DMS53 (cell line): ENCODE data around the gene LONRF3.
"Not testable (repeated sequence)": the region's sequence is repeated elsewhere in the genome, so short reads cannot be mapped to it uniquely, and the experiment has no call there.

Source experiments
- DNase-seq: peaks from one replicate; lab custom pipeline; 2025; lab: John Stamatoyannopoulos, UW

LONRF3 gene

DNA sequence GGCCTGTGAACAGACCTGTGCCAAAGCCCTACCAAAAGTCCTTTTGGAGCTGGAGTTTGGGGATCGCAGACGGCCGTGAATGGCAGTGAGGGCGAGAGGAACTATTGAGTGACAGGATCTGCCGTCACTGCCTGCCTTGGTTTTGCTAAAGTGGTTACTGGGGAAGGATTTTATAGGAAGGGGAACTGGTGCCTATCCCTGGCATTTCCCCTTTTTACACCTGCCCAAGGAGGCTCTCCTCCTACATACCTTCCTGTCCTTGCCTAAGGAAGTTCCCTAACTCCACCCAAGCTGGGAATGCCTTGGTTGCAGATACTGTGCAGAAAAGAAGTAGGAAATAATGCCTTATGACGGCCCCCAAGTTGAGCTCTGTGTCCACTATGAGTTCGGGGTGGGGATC lies 14.5 kb downstream of the LONRF3 start:
- DNase-seq: no peak

DNA sequence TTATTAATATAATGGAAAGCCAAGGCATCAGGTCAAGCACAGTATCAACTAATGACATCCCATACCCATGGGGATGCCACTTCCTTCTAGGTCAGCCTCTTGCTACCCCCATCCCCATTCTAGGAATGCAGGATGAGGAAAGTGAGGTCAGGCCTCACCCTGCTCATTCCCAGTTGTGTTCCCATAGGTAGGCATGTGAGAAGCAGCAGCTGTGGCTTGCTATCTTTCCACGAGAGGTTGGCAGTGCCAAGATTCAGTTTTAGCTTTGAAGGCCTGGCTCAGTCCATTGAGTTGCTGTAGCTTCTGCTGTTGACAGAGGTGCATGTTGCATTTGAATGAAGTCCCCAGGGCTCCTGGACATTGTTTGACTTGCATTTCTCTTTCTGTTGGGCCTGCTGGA lies 15.5 kb downstream of the LONRF3 start:
- no peak for DNase-seq

DNA sequence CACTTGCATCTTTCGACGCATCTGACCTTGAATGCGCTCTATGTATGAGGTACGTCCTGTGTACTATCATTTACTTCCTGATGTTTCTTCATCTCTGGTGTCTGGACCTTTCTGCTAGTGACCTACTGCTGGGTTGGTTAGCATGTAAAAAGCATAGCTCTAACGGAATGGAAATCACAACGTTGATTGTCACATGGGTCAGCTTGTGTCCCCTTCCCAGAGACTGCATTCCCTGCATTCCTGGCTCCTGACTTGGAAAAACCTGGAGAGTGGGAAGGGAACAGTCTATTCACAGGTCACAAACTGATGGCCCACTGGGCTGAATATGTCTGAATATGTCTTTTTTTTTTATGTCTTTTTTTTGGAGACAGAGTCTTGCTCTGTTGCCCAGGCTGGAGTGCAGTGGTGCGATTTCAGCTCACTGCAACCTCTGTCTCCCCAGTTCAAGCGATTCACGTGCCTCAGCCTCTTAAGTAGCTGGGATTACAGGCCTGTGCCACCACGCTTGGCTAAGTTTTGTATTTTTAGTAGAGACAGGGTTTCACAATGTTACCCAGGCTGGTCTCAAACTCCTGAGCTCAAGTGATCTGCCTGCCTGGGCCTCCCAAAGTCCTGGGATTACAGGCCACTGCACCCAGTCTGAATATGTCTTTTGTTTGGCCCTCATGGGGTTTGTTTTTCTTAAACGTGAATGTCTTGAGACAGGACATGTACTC lies 16.3 kb downstream of the LONRF3 start:
- no peak for DNase-seq

DNA sequence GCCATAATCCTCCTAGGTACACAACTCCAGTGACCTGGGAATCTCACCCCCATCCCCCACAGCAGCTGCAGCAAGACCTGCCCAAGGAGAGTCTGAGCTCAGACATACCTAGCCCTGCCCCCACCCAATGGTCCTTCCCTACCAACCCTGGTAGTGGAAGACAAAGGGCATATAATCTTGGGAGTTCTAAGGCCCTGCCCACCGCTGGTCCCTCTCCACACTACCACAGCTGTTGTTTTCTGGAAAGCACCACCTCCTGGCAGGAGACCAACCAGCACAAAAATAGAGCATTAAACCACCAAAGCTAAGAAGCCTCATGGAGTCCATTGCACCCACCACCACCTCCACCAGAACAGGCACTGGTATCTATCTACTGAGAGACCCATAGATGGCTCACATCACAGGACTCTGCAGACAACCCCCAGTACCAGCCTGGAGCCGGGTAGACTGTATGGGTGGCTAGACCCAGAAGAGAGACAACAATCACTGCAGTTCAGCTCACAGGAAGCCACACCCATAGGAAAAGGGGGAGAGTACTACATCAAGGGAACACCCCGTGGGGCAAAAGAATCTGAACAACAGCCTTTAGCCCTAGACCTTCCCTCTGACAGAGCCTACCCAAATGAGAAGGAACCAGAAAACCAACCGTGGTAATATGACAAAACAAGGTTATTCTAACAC lies 18.2 kb downstream of the LONRF3 start:
- DNase-seq: peak; percentile 63

DNA sequence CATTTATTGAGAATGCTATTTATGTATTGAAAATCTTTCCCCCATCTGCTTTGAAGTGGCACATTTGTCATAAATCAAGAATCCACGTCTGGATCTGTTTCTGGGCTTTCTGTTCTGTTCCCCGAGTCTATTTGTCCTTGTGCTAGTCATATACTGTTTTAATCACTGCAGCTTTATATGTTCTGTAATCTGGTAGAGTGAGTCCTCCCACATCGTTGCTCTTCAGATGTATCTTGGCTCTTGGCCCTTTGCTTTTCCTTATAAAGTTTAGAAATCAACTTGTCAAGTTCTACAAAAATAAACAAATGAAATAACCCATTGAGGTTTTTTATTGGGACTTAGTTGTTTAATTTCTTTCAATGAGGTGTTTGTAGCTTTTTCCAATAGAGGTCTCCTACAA lies 29.0 kb downstream of the LONRF3 start:
- no peak for DNase-seq

DNA sequence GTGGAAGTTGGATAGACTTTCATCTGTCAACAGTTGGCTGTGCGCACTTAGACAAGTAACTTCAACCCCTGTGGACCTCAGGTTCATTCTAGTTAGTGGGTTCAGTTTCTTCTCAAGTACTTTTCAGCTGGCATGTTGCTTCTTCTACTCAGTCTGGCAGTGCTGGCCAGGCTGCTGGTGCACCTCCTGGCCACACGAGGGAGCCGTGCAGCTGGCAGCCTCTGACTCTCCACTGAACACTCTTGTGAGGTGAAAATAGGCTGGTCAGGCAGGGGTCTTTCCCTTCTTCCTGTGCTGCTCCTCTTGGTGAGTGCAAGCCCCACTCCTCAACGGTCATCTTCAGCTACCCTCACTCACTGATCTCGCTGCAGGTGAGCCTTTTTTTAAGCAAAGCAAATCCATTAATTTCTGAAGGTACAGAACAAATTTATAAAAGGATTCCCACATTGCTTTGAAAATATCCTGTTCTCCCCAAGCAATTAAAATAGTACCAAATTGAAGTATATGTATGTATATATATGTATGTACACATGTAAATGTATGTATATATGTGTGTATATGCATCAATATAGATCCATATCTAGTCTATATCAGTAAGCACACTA lies 30.6 kb downstream of the LONRF3 start:
- DNase-seq: peak; percentile 68

DNA sequence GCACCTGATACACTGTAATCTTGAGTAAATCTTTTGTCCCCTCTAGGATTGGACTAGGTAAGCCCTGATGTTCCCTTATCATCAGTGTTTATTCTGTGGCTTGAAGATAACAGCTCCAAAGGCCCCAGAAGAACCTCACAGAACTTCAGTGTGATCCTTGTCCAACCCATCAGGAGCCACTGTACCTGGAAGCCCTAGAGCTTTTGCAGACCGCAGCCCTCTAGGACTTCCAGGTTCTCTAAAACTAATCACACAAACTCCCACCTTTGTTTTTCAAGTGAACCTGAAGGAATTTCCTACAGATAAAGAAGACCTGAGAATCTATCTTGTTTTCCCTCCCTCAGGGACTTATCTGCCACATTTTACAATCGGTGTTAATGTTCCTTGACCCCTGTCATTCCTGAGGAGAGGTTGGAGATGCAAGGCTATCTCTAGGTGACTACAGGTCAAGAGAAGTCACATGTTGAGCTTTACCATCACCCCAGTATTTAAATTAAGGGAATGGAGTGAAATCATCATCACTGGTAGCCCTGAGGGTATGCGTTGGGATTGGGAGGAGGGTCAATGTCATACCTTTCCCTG lies 32.9 kb downstream of the LONRF3 start:
- no peak for DNase-seq

DNA sequence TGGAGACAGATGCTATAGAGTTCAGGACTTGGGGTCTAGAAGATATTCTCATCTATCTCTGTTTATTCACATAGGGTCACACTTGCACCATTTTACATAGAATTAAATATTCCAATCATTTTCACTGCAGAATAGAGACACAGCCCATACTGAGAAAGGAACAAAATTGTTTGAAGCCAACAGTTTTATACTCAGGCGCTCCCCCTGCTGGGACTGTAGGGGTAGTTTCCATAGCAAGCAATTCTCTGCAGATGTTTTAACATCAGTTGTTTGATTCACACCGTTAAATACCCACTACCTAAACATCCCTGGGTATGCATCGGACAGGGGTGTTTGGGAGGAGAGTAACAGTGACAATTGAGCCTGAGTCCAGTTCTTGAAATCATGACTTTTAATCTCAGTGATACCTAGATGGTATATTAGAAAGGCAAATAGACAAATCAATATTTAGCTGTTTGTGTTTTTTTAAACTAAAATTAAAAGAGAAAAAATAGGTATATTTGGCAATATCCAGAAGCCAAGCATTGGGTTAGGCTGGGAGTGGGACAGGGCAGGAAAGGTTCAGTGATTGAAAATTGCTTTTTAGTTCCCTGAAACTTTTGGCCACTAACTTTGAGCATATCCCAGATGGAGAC lies 33.8 kb downstream of the LONRF3 start:
- DNase-seq: peak; percentile 56

DNA sequence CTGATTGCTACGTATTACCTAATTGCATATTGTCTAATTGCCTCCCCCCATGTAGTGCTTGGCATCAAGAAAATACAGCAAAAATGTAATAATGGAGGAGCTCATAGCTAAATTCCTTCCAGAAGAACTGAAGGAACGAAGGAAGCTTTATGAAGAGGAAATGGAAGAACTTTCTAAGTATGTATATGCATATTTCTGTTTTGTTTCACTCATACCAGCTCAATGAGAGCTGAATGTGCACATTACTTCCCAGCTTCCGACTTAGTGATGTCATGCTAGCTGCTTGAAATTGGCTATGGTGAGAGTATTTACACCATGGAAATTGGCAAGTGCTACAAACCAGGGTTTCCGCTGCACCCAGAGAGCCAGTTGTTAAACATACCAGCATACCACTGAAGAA lies 34.7 kb downstream of the LONRF3 start:
- DNase-seq: no peak

DNA sequence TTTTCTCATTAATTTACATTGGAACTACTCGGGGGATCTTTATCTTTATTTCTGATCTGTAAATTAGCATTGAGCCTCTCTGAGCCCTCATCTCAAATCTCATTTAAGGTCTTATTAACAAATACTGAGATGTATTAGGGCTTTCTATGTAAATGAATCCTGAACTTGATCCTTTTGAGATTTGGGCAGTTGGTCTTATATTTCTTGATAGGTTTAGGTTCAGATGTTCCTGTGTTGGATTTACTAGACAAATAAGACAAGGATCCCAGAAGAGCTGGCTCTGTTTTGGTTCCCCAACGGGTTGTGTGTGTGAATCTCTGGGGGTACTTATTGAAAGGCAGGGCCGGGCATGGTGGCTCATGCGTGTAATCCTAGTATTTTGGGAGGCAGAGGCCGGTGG lies 36.1 kb downstream of the LONRF3 start:
- no peak for DNase-seq

DNA sequence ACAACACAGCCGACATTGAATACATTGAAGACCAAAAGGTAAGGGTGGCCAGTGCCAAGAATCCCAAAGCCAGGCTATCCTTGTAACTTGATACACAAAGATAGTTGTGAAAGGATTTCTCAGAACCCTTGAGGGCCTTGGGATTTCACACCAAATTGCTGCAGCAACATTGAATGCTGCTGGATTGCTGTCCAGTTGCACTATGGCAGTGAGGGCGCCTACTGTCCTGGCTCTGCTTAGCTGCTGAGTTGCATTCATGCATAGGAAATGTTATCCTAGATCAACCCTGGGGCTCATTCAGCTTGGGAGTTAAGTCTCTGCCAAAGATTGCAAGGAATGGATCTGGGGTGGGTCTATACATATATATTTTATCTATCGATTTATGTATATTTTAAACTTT lies 38.7 kb downstream of the LONRF3 start:
- DNase-seq: no peak

DNA sequence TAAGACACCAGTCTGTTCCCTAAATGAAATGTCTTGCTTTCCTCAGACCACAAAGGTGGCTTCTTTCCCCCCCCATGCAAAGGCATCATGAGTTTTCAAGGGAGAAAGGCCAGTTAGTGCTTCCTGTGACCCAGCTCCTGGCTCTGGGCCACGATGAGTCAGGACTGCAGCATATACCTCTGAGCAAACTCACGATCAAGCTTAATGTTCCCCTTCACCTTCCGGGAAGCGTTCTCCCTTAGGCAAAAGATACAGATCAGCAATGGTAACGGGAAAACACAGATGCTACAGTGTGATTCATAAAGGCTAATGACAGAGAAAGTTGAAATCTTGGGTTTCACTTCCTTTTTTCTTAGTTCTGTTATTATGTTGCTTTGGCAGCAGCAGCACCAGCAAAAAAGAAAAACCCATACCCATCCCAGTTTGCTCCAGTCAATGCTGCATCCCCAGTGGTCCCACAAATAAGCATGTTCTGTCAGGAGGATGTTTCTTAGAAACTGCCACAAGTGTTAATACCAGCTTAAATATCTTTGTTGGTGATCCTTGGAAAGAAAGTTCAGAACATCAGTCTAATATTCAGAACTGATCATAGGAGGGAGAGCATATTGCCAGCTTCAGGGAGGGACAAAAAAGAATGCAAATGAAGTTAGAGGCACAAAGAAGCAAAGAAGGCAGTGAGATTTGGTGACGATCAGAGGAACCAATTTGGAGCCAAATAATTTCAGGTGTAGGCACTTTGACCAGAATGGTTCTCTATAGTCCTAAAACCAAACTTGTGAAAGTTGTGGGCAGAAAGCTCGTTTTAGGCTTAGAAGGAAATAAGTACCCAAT lies 41.2 kb downstream of the LONRF3 start:
- DNase-seq: peak; percentile 28

DNA sequence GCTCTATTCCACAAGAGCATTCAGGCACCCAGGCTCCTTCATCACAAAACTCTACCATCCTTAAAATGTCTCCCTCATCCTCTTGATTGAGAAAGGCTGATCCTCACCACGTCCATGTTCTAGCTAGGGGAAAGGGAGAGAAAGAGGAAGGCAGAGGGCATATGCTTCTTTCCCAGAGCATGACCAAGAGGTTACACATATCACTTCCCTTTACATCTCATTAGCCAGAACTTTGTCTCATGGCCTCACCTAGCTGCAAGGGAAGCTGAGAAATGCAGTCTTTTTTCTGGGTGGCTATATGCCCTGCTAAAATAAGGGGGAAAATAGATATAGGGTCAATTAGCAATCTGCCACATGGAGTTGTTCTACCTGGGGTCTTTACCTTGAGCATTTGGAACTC lies 42.7 kb downstream of the LONRF3 start:
- DNase-seq: no peak

DNA sequence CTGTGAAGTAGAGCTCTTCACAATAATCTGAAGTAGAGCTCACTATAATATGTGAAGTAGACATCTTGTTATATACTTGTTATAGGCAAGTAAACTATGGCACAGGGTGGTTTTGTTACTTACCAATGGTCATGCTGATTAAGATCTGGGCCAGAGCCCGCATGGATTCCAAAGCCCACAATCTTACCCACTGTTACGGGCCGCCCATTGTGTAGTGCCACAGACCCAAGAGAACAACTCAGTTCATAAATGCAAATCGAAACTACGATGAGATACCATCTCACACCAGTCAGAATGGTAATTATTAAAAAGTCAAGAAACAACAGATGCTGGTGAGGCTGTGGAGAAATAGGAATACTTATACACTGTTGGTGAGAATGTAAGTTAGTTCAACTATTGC lies 51.5 kb downstream of the LONRF3 start:
- DNase-seq: no peak

DNA sequence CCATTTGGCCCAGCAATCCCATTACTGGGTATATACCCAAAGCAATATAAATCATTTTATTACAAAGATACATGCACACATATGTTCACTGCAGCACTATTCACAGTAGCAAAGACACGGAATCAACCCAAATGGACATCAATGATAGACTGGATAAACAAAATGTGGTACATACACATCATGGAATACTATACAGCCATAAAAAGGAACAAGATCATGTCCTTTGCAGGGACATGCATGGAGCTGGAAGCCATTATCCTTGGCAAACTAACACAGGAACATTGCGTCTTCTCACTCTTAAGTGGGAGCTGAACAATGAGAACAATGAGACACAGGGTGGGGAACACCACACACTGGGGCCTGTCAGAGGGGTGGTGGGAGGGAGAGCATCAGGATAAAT lies 51.9 kb downstream of the LONRF3 start:
- not testable (repeated sequence) for DNase-seq

DNA sequence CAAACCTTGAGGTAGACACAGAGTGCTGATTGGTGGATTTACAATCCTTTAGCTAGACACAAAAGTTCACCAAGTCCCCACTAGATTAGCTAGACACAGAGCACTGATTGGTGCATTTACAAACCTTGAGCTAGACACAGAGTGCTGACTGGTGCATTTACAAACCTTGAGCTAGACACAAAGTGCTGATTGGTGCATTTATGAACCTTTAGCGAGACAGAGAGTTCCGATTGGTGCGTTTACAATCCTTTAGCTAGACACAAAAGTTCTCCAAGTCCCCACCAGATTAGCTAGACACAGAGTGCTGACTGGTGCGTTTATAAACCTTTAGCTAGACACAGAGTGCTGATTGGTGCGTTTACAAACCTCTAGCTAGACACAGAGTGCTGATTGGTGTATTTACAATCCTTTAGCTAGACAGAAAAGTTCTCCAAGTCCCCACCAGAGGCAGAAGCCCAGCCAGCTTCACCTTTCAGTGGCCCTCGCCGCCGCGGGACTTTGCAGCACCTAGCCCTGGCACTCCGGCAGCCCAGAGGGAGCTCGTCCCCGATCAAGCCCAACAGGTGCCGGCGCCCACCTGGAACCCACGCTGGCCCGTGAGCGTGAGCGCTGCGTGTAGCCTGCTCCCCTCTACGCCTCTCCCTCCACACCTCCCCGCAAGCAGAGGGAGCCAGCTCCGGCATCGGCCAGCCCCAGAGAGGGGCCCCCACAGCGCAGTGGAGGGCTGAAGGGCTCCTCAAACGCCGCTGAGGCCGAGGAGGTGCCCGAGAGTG lies 53.7 kb downstream of the LONRF3 start:
- DNase-seq: not testable (repeated sequence)

DNA sequence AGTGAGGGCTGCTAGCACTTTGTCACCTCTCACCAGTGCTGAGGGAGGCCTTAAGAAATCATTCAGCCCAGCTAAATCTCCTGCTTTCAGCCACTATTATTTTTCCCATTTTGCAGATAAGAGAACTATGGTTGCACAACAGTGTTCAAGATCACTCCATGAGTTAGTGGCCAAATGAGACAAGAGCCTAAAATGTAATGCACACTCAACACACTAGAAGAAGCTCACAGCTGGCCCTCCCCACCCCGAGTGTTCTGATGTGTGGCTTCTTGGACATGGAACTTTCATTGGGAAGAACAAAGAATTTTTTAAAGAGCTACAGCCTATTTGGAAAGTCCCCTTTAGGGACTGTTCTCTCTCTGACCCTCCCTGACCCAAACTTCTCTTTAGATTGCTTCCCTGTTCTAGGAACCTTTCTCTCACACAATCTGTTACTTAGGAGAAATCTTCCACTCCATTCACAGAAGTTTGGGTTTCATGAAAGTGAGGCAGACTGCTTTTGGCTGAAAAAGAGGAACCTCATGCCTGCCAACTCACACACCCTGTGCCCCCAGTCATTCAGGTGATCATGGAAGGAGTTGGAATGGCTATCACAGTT lies 54.4 kb downstream of the LONRF3 start:
- no peak for DNase-seq

DNA sequence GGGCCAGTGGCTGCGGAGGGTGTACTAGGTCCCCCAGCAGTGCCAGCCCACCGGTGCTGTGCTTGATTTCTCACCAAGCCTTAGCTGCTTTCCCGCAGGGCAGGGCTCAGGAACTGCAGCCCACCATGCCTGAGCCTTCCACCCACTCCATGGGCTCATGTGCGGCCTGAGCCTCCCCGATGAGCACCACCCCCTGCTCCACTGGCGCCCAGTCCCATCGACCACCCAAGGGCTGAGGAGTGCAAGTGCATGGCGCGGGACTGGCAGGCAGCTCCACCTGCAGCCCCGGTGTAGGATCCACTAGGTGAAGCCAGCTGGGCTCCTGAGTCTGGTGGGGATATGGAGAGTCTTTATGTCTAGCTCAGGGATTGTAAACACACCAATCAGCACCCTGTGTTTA lies 55.2 kb downstream of the LONRF3 start:
- not testable (repeated sequence) for DNase-seq

DNA sequence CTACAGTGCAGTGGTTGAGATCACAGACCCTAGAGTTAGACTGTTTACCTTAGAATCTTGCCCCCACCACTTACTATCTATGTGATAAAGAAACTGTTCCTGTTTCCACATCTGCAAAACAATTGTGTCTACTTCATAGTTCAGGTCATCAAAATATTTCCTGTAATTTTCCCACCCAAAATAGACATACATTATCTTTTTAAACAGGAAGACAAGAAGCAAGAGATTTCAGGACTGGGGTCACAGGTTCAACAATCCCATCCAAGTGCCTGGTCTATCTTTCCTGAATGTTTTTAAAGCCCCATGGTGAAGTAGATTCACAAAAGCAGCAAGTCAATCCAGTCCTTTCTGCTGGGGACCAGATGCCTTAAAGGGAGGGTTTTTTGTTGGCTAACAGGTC lies 56.6 kb downstream of the LONRF3 start:
- no peak for DNase-seq
